Breast epithelium (tissue), 3 donors: ENCODE data around the gene MARCHF3.

Experiments
- POLR2A ChIP-seq: fragments of 450-650 bp; IDR thresholded peaks from one replicate; pipeline ENCODE4 v1.6.1; 2016; ENCODE audit warnings: antibody characterized with exemption, mild to moderate bottlenecking, moderate library complexity
- POLR2AphosphoS5 ChIP-seq, 3 donors: sonication (generic); formaldehyde crosslinking; IDR thresholded peaks; one replicate each; pipeline ENCODE4 v1.6.1; 2017; ENCODE audit warnings: antibody characterized with exemption in 3 of 3
- TF ChIP-seq, protein P1 (sequence below), 3 donors: fragments of 450-650 bp; IDR thresholded peaks; one replicate each; pipeline ENCODE4 v1.5.1; 2016 to 2017; ENCODE audit warnings: antibody characterized with exemption in 3 of 3, mild to moderate bottlenecking in 3 of 3, moderate library complexity in 3 of 3

DNA sequence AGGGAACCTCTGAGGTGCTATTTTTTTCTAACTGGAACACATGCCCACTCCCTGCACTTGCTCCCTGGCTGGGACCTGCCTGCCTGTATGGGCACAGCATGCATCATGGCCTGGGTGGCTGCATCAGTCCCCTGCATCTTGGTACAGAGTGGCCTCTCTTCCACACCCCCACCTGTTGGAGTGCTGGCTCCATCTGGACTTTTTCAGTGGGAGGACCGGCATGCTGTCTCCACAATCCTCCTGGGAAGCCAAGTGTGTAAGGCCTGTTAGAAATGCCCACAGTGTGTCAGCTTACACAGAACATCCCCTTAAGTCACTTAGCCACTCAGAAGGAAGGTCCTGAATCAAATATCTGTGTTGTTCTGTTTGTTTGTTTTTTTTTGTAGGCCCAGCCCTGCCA lies 102.9 kb downstream of the MARCHF3 start:
- TF ChIP-seq, protein P1, sequence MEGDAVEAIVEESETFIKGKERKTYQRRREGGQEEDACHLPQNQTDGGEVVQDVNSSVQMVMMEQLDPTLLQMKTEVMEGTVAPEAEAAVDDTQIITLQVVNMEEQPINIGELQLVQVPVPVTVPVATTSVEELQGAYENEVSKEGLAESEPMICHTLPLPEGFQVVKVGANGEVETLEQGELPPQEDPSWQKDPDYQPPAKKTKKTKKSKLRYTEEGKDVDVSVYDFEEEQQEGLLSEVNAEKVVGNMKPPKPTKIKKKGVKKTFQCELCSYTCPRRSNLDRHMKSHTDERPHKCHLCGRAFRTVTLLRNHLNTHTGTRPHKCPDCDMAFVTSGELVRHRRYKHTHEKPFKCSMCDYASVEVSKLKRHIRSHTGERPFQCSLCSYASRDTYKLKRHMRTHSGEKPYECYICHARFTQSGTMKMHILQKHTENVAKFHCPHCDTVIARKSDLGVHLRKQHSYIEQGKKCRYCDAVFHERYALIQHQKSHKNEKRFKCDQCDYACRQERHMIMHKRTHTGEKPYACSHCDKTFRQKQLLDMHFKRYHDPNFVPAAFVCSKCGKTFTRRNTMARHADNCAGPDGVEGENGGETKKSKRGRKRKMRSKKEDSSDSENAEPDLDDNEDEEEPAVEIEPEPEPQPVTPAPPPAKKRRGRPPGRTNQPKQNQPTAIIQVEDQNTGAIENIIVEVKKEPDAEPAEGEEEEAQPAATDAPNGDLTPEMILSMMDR (IDR thresholded peaks at IDR 0.05): no peak
- TF ChIP-seq POLR2A (no peak), POLR2AphosphoS5 (IDR thresholded peaks at IDR 0.05) (no peak)
